Measurements from ENCODE around the gene GPX4. TPM values are rescaled to one million over a fixed set of nuclear protein-coding genes. Genes with fewer than 3 reads are reported as not detected.

The GPX4 gene
- total RNA-seq, 1 donor from 2014 or later = 330 TPM

GRCh38 chr19:1085676-1086442 is 17.9 kb upstream of the GPX4 start:
- Mint-ChIP-seq H3K27ac (ENCODE audit: unreplicated experiment) (no peak overlapping the region), H3K36me3 (ENCODE audit: low read depth, unreplicated experiment) (peaks cover 8% of the 10 kb centered on the region)
- TF ChIP-seq CTCF (IDR thresholded peaks at IDR 0.05; ENCODE audit: unreplicated experiment) = no peak

GRCh38 chr19:1086613-1087012 is 17.2 kb upstream of the GPX4 start:
- peaks cover 16% of the 10 kb centered on the region for H3K27me3 Mint-ChIP-seq (ENCODE audit: unreplicated experiment)
- H3K36me3 Mint-ChIP-seq (ENCODE audit: low read depth, unreplicated experiment) = peaks cover 8% of the 10 kb centered on the region
- no peak for TF ChIP-seq CTCF (IDR thresholded peaks at IDR 0.05; ENCODE audit: unreplicated experiment)
- H3K4me3 Mint-ChIP-seq (ENCODE audit: unreplicated experiment) = no peak overlapping the region
- no peak for DNase-seq (ENCODE audit: low spot score)
- H3K27ac Mint-ChIP-seq (ENCODE audit: unreplicated experiment) = no peak overlapping the region
- H3K4me1 Mint-ChIP-seq (ENCODE audit: unreplicated experiment) = no peaks in the 10 kb centered on the region
- no peaks in the 10 kb centered on the region for H3K9me3 Mint-ChIP-seq (ENCODE audit: unreplicated experiment)

More at GRCh38 chr19:1085676-1086442, 17.9 kb upstream of the GPX4 start:
- Mint-ChIP-seq H3K27me3 (ENCODE audit: unreplicated experiment) (peaks cover 16% of the 10 kb centered on the region), H3K4me3 (ENCODE audit: unreplicated experiment) (no peak overlapping the region), H3K9me3 (ENCODE audit: unreplicated experiment) (no peaks in the 10 kb centered on the region), H3K4me1 (ENCODE audit: unreplicated experiment) (no peaks in the 10 kb centered on the region)
- DNase-seq (ENCODE audit: low spot score) = no peak

- peaks cover 12% of the 10 kb centered on the region for H3K27me3 Mint-ChIP-seq (ENCODE audit: unreplicated experiment)
- DNase-seq (ENCODE audit: low spot score) = no peak
- peaks cover 8% of the 10 kb centered on the region for H3K36me3 Mint-ChIP-seq (ENCODE audit: low read depth, unreplicated experiment)
- TF ChIP-seq CTCF (IDR thresholded peaks at IDR 0.05; ENCODE audit: unreplicated experiment) = no peak
- H3K4me3 Mint-ChIP-seq (ENCODE audit: unreplicated experiment) = peak overlapping the region; percentile 26
- H3K4me1 Mint-ChIP-seq (ENCODE audit: unreplicated experiment) = no peaks in the 10 kb centered on the region
- no peaks in the 10 kb centered on the region for H3K9me3 Mint-ChIP-seq (ENCODE audit: unreplicated experiment)
- no peak overlapping the region for H3K27ac Mint-ChIP-seq (ENCODE audit: unreplicated experiment)
These were observed 15.9 kb upstream of the GPX4 start for GRCh38 chr19:1087813-1088415.

- H3K27me3 Mint-ChIP-seq (ENCODE audit: unreplicated experiment) = peaks cover 12% of the 10 kb centered on the region
- H3K9me3 Mint-ChIP-seq (ENCODE audit: unreplicated experiment) = no peaks in the 10 kb centered on the region
- H3K4me1 Mint-ChIP-seq (ENCODE audit: unreplicated experiment) = peaks cover 2% of the 10 kb centered on the region
- no peak overlapping the region for H3K27ac Mint-ChIP-seq (ENCODE audit: unreplicated experiment)
- TF ChIP-seq CTCF (IDR thresholded peaks at IDR 0.05; ENCODE audit: unreplicated experiment) = no peak
- peaks cover 8% of the 10 kb centered on the region for H3K36me3 Mint-ChIP-seq (ENCODE audit: low read depth, unreplicated experiment)
- H3K4me3 Mint-ChIP-seq (ENCODE audit: unreplicated experiment) = no peak overlapping the region
- DNase-seq (ENCODE audit: low spot score) = no peak
These were observed 15.3 kb upstream of the GPX4 start for GRCh38 chr19:1088416-1089010.

All from endothelial cell (in vitro differentiated cells).